MM.1S (cell line): ENCODE data around the gene IL1RAPL1.
"Not testable (repeated sequence)": the region's sequence is repeated elsewhere in the genome, so short reads cannot be mapped to it uniquely, and the experiment has no call there.

Experiments used
- DNase-seq: peaks from one replicate; pipeline ENCODE4 v3.0.0-alpha.2; 2015
- H2AFZ ChIP-seq: fragments of 300-600 bp; sonication (generic); 2 replicates; pipeline ENCODE4 v1.6.0; 2016; ENCODE audit warnings: antibody characterized with exemption, low read length
- H3F3A ChIP-seq: fragments of 300-600 bp; sonication (generic); 2 replicates; pipeline ENCODE4 v1.6.1; 2016; ENCODE audit warnings: mild to moderate bottlenecking, antibody characterized with exemption, low read length, moderate library complexity, mixed read lengths; ENCODE audit not compliant: insufficient read depth
- H3K27ac ChIP-seq: fragments of 300-600 bp; sonication (generic); 2 replicates; pipeline ENCODE4 v1.5.1; 2016; ENCODE audit warnings: mild to moderate bottlenecking, low read length
- H3K27me3 ChIP-seq: fragments of 300-600 bp; sonication (generic); replicated peaks from 2 replicates; pipeline ENCODE4 v1.6.0; 2016; ENCODE audit warnings: low read length; ENCODE audit not compliant: insufficient read depth
- H3K36me3 ChIP-seq: fragments of 300-600 bp; sonication (generic); replicated peaks from 2 replicates; pipeline ENCODE4 v1.6.1; 2016; ENCODE audit warnings: mild to moderate bottlenecking, low read length, mixed read lengths; ENCODE audit not compliant: insufficient read depth
- H3K4me1 ChIP-seq: fragments of 300-600 bp; sonication (generic); 2 replicates; pipeline ENCODE4 v1.6.1; 2016; ENCODE audit warnings: low read length, mixed read lengths
- H3K4me2 ChIP-seq: fragments of 300-600 bp; sonication (generic); 2 replicates; pipeline ENCODE4 v1.6.0; 2016; ENCODE audit warnings: low read depth, low read length
- H3K4me3 ChIP-seq: fragments of 300-600 bp; sonication (generic); 2 replicates; pipeline ENCODE4 v1.5.1; 2016; ENCODE audit warnings: low read length, mixed read lengths
- H3K79me2 ChIP-seq: fragments of 300-600 bp; sonication (generic); 2 replicates; pipeline ENCODE4 v1.6.1; 2016; ENCODE audit warnings: mixed run types, low read length, mixed read lengths
- H3K9ac ChIP-seq: fragments of 300-600 bp; sonication (generic); 2 replicates; pipeline ENCODE4 v1.6.1; 2016; ENCODE audit warnings: low read length, mixed read lengths
- H3K9me2 ChIP-seq: fragments of 300-600 bp; sonication (generic); replicated peaks from 2 replicates; pipeline ENCODE4 v1.6.1; 2016; ENCODE audit warnings: mild to moderate bottlenecking, low read length, mixed read lengths; ENCODE audit not compliant: insufficient read depth
- H3K9me3 ChIP-seq: fragments of 300-600 bp; sonication (generic); replicated peaks from 2 replicates; pipeline ENCODE4 v1.6.1; 2016; ENCODE audit warnings: mild to moderate bottlenecking, low read length, mixed read lengths; ENCODE audit not compliant: insufficient read depth
- H4K20me1 ChIP-seq: fragments of 300-600 bp; sonication (generic); 2 replicates; pipeline ENCODE4 v1.6.1; 2016; ENCODE audit warnings: mild to moderate bottlenecking, low read length, moderate library complexity, mixed read lengths; ENCODE audit not compliant: insufficient read depth
- CTCF ChIP-seq: fragments of 300-600 bp; sonication (generic); IDR thresholded peaks from 2 replicates; pipeline ENCODE4 v1.5.1; 2016; ENCODE audit warnings: antibody characterized with exemption, low read length, mixed read lengths
- EZH2 ChIP-seq: fragments of 300-600 bp; sonication (generic); optimal IDR thresholded peaks from 2 replicates; pipeline ENCODE3; 2017; ENCODE audit warnings: low read depth, mild to moderate bottlenecking, antibody characterized with exemption, low read length, mixed read lengths
- EZH2phosphoT487 ChIP-seq: fragments of 300-600 bp; sonication (generic); IDR thresholded peaks from 2 replicates; pipeline ENCODE4 v1.6.1; 2018; ENCODE audit warnings: antibody characterized with exemption, low read length

IL1RAPL1 gene

DNA sequence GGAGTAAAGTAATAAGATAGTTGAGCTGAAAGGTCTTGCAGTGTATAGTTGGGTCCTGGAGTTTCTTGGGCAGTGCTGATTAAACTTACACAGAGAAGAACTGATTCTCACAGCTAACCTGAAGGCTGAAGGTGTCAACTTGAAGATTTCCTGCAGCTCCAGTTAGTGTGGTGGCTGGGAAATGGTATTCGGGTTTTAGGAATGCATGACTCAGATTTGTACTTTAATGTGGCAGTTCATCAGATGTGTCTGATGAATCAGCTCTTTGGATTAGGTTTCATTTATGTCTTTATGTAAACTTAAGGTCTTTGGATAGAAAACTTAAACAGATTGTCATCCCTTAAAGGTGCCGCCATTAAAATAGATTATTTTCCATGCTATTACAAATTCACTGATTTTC lies 200.0 kb downstream of the IL1RAPL1 start:
- Histone ChIP-seq H3K4me2 (no peak overlapping the region), H4K20me1 (no peaks in the 10 kb centered on the region), H3K9ac (no peak overlapping the region), H3K27me3 (no peaks in the 10 kb centered on the region), H3K4me3 (no peak overlapping the region), H3K79me2 (no peaks in the 10 kb centered on the region), H3F3A (no peaks in the 10 kb centered on the region), H3K4me1 (no peaks in the 10 kb centered on the region), H3K27ac (no peak overlapping the region), H3K9me2 (no peaks in the 10 kb centered on the region), H3K36me3 (no peaks in the 10 kb centered on the region), H2AFZ (no peak overlapping the region), H3K9me3 (no peaks in the 10 kb centered on the region)
- no peak for DNase-seq
- TF ChIP-seq EZH2phosphoT487 (no peak), EZH2 (no peak), CTCF (no peak)

DNA sequence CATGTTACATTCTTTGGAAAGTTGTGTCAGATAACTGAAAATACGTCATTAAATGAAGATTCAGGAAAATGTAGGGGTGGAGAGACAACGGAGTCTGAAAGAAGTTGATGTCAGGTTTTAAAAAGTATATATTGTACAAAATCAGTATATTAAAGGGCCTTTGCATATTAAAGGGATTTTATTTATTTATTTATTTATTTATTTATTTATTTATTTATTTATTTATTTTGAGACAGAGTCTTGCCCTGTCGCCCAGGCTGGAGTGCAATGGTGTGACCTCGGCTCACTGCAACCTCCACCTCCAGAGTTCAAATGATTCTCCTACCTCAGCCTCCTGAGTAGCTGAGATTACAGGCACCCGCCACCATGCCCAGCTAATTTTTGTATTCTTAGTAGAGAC lies 213.4 kb downstream of the IL1RAPL1 start:
- not testable (repeated sequence) for H3K4me1 ChIP-seq, H3K9me3 ChIP-seq, H3K27me3 ChIP-seq, H3K36me3 ChIP-seq, H3F3A ChIP-seq, H3K4me2 ChIP-seq, H3K79me2 ChIP-seq, H4K20me1 ChIP-seq, H3K9me2 ChIP-seq, H3K27ac ChIP-seq, H2AFZ ChIP-seq, H3K4me3 ChIP-seq, DNase-seq, H3K9ac ChIP-seq

GRCh38 chrX:28802625-28803024 lies 215.4 kb downstream of the IL1RAPL1 start:
- H3F3A ChIP-seq, result no peaks in the 10 kb centered on the region
- no peaks in the 10 kb centered on the region for H3K9me2 ChIP-seq
- no peak overlapping the region for H3K27ac ChIP-seq
- H3K27me3 ChIP-seq, result no peaks in the 10 kb centered on the region
- H3K4me3 ChIP-seq, result no peak overlapping the region
- no peaks in the 10 kb centered on the region for H3K9me3 ChIP-seq
- H3K4me1 ChIP-seq, result no peaks in the 10 kb centered on the region
- no peak overlapping the region for H3K4me2 ChIP-seq
- no peaks in the 10 kb centered on the region for H3K36me3 ChIP-seq
- no peaks in the 10 kb centered on the region for H4K20me1 ChIP-seq
- no peak overlapping the region for H2AFZ ChIP-seq
- no peak for DNase-seq
- H3K9ac ChIP-seq, result no peak overlapping the region
- H3K79me2 ChIP-seq, result no peaks in the 10 kb centered on the region
- TF ChIP-seq EZH2, result no peak

GRCh38 chrX:28835991-28836390 lies 248.7 kb downstream of the IL1RAPL1 start:
- no peak for TF ChIP-seq CTCF
- no peak for TF ChIP-seq EZH2phosphoT487
- no peak for TF ChIP-seq EZH2
- Histone ChIP-seq H3K36me3 (no peaks in the 10 kb centered on the region), H3K79me2 (no peaks in the 10 kb centered on the region), H4K20me1 (no peaks in the 10 kb centered on the region), H3K9me2 (no peaks in the 10 kb centered on the region), H3K9ac (no peak overlapping the region), H3K9me3 (no peaks in the 10 kb centered on the region), H3K4me1 (no peaks in the 10 kb centered on the region), H3K4me3 (no peak overlapping the region), H3F3A (no peaks in the 10 kb centered on the region), H3K4me2 (no peak overlapping the region), H3K27me3 (no peaks in the 10 kb centered on the region), H3K27ac (no peak overlapping the region), H2AFZ (no peak overlapping the region)
- no peak for DNase-seq
